Measurements from ENCODE around the gene TNFRSF8.
"Not testable (repeated sequence)": the region's sequence is repeated elsewhere in the genome, so short reads cannot be mapped to it uniquely, and the experiment has no call there.

GRCh38 chr1:12039824-12040456, 23.2 kb upstream of the TNFRSF8 start:
- TF ChIP-seq FOXK2 (IDR thresholded peaks at IDR 0.05); RFXAP (CRISPR knock-in tag; IDR thresholded peaks at IDR 0.05; ENCODE audit: borderline replicate concordance); ZBTB7A (CRISPR knock-in tag; IDR thresholded peaks at IDR 0.05); CBX2 (IDR thresholded peaks at IDR 0.05; ENCODE audit: low read depth, low read length); CBX2 (CRISPR knock-in tag; IDR thresholded peaks at IDR 0.05; ENCODE audit: low read depth); ZFP1 (CRISPR knock-in tag; IDR thresholded peaks at IDR 0.05); EZH2 (conservative IDR thresholded peaks at IDR 0.05; ENCODE audit: low read depth, low read length); ZNF570 (CRISPR knock-in tag; IDR thresholded peaks at IDR 0.05; ENCODE audit: borderline replicate concordance); ZBTB33 (CRISPR knock-in tag; IDR thresholded peaks at IDR 0.05): not testable (repeated sequence)
- TF ChIP-seq, protein P1, sequence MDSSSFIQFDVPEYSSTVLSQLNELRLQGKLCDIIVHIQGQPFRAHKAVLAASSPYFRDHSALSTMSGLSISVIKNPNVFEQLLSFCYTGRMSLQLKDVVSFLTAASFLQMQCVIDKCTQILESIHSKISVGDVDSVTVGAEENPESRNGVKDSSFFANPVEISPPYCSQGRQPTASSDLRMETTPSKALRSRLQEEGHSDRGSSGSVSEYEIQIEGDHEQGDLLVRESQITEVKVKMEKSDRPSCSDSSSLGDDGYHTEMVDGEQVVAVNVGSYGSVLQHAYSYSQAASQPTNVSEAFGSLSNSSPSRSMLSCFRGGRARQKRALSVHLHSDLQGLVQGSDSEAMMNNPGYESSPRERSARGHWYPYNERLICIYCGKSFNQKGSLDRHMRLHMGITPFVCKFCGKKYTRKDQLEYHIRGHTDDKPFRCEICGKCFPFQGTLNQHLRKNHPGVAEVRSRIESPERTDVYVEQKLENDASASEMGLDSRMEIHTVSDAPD (CRISPR knock-in tag; IDR thresholded peaks at IDR 0.05): not testable (repeated sequence)
- TF ChIP-seq, protein P2, sequence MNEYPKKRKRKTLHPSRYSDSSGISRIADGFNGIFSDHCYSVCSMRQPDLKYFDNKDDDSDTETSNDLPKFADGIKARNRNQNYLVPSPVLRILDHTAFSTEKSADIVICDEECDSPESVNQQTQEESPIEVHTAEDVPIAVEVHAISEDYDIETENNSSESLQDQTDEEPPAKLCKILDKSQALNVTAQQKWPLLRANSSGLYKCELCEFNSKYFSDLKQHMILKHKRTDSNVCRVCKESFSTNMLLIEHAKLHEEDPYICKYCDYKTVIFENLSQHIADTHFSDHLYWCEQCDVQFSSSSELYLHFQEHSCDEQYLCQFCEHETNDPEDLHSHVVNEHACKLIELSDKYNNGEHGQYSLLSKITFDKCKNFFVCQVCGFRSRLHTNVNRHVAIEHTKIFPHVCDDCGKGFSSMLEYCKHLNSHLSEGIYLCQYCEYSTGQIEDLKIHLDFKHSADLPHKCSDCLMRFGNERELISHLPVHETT (CRISPR knock-in tag; conservative IDR thresholded peaks at IDR 0.05): not testable (repeated sequence)
- TF ChIP-seq, protein P3, sequence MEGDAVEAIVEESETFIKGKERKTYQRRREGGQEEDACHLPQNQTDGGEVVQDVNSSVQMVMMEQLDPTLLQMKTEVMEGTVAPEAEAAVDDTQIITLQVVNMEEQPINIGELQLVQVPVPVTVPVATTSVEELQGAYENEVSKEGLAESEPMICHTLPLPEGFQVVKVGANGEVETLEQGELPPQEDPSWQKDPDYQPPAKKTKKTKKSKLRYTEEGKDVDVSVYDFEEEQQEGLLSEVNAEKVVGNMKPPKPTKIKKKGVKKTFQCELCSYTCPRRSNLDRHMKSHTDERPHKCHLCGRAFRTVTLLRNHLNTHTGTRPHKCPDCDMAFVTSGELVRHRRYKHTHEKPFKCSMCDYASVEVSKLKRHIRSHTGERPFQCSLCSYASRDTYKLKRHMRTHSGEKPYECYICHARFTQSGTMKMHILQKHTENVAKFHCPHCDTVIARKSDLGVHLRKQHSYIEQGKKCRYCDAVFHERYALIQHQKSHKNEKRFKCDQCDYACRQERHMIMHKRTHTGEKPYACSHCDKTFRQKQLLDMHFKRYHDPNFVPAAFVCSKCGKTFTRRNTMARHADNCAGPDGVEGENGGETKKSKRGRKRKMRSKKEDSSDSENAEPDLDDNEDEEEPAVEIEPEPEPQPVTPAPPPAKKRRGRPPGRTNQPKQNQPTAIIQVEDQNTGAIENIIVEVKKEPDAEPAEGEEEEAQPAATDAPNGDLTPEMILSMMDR (CRISPR knock-in tag; IDR thresholded peaks at IDR 0.05): not testable (repeated sequence)
